Epithelial cell of prostate (primary cell): ENCODE results near the gene CDKN2AIPNL.
"Not testable (repeated sequence)": the region's sequence is repeated elsewhere in the genome, so short reads cannot be mapped to it uniquely, and the experiment has no call there.

ENCODE experiments used
- DNase-seq: peaks from one replicate; pipeline ENCODE4 v3.0.0-alpha.2; 2011; ENCODE audit warnings: low read depth, low spot score
- H3K27ac ChIP-seq: fragments of 450-650 bp; 2 replicates; pipeline ENCODE4 v1.5.1; 2017; ENCODE audit warnings: mild to moderate bottlenecking

Gene CDKN2AIPNL

DNA sequence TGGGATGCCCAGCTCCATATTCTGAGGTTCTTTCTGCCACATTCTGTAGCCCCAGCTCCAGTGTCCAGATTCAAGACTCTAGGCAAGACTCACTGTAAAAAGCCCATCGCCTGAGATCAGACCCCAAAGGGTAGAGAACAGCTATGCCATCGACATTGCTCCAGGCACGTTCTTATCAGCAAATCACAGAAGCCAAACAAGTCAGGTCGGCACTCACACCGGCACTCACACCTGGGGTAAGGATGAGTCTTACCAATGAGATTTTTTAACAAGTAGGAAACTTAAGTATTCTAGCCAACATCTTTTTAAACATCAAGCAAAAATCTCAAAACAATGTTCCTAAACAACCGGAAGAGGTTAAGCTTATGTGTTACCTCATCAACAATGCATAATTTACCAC, 2.4 kb downstream of the CDKN2AIPNL start:
- H3K27ac ChIP-seq, result peak overlapping the region; percentile 1
- DNase-seq, result no peak

DNA sequence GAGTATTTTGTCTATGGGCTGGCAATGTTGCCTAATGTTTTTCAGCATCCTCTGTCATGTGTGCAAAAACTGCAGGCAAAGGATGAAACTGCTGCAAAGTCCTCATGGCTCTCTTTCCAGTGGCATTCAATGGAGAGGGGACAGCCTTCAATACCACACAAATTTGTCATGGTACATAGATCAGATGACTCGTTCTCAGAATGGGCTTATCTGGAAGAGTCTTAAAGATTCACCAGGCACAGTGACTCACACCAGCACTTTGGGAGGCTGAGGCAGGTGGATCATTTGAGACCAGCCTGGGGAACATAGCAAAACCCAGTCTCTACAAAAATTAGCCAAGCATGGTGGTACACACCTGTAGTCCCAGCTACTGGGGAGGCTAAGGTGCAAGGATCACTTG, 5.3 kb downstream of the CDKN2AIPNL start:
- no peak overlapping the region for H3K27ac ChIP-seq
- DNase-seq, result no peak

DNA sequence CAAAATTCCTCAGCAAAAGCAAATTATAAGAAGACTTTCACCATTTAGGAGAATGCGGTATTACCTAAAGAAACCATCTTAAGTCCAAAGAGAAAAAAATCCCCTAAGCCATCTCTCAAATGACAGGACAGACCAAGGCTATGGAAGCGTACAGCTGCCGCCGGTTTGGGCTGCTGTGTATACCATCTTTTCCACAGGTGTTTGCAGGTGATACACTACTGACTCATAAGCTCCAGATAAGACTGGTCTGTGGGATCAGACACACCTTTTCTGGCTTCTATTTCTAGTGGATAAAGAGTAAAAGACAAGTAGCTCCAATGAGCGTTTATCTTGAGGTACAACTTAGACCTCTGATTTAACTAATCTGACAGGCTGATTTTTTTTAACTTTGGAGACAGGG, 7.7 kb downstream of the CDKN2AIPNL start:
- DNase-seq, result no peak
- H3K27ac ChIP-seq, result no peak overlapping the region

DNA sequence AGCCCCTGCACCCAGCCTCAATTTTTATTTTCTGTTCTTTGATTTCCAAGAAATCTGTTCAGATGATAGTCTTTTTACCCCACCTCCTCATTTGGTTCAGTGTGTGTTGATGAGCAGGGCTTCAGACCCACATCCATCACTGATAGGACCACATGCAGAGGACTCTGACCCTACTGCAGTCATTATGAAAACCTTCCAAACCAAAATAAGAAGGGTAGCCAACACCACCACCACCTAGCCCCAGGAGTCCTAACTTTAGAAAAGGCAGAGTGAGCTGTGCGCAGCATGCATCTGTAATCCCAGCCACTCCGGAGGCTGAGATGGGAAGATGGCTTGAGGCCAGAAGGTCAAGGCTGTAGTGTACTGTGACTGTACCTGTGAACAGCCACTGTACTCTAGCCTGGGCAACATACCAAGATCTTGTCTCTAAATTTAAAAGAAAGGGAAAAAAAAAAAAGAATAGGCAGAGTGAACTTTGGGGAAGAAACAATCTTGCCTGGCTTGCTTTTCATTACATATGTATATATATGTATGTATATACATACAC, 13.0 kb downstream of the CDKN2AIPNL start:
- DNase-seq, result no peak
- no peak overlapping the region for H3K27ac ChIP-seq

DNA sequence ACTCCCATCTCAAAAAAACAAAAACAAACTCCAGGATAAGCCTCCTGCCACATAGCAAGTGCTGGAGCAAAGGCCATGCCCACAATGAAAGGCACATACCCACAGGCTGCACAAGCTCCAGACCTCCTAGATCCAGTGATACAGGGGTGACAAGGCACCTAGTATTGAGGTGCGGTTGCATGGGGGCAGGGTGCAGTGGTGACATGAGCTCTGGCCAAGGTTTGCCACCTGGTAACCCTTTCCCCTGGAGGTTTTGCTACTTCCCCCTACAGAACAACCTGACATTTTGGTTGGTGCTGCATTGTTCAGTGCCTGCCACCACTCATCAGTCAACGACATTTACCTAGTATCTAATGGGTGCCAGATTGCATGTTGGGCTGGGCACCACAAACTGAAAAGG, 14.5 kb downstream of the CDKN2AIPNL start:
- no peak overlapping the region for H3K27ac ChIP-seq
- no peak for DNase-seq

DNA sequence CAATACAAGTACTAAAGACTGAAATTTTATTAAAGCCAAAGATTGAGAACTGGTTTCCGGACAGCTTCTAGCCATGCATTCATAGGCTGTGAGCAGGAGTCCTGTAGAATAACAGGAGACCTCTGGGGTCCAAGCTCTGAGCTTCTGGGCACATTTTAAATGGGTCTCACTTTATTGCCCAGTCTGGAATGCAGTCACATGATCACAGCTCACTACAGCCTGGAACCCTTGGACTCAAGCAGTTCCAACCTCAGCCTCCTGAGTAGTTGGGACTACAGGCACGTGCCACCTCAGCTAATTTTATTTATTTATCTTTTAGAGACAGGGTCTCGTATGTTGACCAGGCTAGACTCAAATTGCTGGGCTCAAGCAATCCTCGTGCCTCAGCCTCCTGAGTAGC, 15.4 kb downstream of the CDKN2AIPNL start:
- DNase-seq, result no peak
- no peak overlapping the region for H3K27ac ChIP-seq

DNA sequence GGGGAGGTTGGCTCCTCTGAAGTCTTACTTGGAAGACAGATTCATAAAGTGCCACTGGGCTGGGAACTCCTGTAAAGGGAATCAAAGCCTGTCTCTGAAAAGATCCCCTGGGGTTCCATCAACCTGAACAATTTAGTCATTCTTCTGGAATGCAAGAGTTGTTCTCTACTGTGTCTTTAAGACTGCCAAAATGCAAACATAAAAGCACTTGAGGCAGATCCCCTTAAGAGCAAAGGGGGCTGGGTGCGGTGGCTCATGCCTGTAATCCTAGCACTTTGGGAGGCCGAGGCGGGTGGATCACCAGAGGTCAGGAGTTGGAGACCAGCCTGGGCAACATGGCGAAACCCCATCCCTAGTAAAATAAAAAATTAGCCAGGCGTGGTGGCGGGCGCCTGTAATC, 16.7 kb downstream of the CDKN2AIPNL start:
- DNase-seq, result no peak
- H3K27ac ChIP-seq, result no peak overlapping the region

DNA sequence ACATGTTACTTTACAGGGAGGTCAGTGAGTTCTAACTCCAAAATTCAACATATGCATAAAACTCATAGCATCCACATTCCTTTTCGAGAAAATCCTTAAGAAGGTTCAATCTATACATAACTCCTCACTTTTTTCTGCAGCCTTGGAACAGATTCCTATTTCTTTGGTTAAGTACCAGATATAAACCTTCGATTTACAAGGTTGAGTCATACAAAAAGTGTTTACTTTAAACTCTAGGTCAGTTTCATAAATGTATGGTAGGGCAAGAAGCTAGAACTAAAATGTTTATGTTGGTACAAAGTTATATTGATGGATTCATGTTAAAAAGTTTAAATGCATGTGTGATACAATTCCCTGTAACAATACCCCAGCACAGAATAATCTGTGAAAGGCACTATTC, 19.4 kb downstream of the CDKN2AIPNL start:
- no peak overlapping the region for H3K27ac ChIP-seq
- DNase-seq, result no peak

DNA sequence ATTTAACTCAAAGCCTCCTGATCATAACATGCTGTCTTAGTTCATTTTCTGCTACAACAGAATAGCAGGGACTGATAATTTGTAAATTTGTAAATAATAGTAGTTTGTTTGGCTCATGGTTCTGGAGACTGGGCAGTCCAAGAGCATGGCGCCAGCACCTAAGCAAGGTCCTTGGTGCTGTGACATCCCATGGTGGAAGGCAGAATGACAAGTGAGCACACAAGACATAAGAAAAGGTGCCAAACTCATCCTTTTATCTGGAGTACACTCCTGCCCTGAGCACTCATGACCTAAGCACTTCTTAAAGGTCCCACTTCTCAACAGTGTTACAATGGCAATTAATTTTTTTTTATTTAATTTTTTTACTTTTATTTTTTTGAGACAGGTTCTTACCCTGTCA, 24.2 kb downstream of the CDKN2AIPNL start:
- H3K27ac ChIP-seq, result no peak overlapping the region
- DNase-seq, result no peak

DNA sequence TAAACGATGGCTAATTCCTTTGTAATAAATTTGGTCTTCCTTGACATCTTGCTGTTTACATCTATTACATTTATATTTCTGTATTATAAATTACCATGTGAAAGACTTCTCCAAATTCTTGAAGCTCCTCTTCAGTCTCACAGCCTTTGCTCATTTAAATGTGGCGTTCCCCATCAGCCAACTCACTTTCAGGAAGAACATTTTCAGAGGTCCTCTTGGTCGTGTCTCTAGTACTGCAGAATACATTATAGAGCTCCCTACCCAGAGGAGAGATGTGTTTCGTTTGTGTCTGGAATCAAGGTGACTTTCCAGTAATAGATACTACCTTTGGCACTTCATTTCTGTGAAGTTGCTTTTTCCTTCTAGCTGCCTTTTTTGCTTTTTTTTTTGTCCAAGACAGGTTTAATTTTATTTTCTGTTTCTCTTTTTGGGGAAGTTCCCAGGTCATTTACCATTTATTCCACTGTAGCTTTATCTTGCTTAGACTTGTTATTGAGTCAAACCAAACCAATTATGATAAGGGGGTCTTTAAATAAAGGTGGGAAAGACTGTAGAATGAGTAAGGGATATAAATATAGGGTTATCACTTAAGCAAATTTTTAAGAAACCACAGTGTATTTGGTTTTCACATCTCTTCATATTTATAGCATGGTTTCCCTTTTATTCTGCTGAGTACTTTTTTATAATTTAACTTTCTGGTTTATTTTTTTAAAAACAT, 27.5 kb downstream of the CDKN2AIPNL start:
- no peak overlapping the region for H3K27ac ChIP-seq

DNA sequence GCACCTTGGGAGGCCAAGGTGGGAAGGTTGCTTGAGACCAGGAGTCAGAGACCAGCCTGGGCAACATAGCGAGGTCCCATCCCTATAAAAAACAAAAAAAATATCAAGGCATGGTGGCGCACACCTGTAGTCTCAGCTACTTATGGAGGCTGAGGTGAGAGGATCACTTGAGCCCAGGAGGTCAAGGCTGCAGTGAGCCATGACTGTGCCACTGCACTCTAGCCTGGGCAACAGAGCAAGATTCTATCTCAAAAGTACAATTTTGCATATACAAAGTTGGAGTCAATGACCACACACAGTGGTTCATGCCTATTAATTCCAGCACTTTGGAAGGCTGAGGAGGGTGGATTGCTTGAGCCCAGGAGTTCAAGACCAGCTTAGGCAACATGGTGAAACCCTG, 29.5 kb downstream of the CDKN2AIPNL start:
- not testable (repeated sequence) for DNase-seq, H3K27ac ChIP-seq

More for the DNA sequence above, 27.5 kb downstream of the CDKN2AIPNL start:
- no peak for DNase-seq

DNA sequence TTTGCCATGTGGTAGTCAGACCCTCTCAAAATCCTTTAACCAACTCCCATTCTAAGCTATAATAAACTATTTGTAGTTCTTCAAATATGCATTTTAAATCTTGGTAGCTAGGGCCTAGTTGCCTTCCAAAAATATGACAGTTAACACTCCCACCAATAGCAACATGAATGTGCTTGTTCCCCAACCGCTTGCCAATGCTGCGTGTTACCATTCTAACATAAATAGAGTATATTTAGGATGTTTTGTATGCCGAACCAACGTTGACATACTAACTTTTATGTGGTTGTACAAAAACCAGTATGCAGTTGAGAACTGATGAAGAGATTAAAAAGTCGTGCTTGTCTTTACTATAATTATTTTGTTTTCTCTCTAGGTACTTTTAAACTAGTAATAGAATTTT, 31.3 kb downstream of the CDKN2AIPNL start:
- no peak overlapping the region for H3K27ac ChIP-seq
- no peak for DNase-seq

DNA sequence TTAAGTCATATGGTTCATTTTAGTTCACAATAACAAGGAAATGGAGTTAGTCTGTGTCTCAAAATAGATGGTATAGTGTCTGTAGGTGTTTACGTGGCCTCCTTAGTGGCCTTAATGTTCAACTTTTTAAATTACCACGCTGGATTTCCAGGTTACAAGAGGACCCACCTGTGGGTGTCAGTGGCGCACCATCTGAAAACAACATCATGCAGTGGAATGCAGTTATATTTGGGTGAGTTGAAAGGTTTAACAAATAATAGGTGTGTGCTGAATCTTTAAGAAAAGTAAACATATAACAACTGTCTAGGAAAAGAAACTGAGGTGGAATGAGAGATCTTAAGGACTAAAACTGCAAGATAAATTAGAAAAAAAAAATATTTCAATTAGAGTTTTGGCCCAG, 37.4 kb downstream of the CDKN2AIPNL start:
- H3K27ac ChIP-seq, result no peak overlapping the region
- no peak for DNase-seq

DNA sequence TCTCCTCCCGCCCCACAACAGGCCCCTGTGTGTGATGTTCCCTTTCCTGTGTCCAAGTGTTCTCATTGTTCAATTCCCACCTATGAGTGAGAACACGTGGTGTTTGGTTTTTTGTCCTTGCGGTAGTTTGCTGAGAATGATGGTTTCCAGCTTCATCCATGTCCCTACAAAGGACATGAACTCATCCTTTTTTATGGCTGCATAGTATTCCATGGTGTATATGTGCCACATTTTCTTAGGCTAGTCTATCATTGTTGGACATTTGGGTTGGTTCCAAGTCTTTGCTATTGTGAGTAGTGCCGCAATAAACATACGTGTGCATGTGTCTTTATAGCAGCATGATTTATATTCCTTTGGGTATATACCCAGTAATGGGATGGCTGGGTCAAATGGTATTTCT, 38.0 kb downstream of the CDKN2AIPNL start:
- not testable (repeated sequence) for H3K27ac ChIP-seq, DNase-seq

DNA sequence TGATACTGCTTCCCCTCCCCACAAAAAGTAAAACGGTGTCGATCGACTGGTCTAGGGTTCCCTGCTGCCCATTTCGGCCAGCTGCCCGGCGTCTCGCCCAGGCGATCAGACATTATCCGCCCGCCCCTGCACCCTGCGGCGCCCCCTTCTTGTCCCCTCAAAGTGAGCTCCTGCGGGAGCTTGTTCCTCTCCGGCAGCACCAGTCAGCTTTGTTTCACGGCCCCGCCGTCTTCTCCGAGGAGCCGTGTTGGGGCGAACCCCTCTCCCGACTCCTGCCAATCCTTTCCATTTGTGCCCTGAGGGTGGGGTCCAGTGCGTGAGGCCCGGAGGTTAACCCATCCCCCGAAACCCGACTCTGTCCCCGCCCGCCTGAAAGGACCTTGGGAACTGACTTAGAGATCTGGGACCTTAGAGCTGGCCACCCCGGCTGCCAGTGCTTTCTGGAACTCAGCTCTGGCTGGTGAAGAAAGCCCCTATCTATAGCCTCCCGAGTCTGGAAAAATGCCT, 39.8 kb downstream of the CDKN2AIPNL start:
- peak overlapping the region; percentile 90 for H3K27ac ChIP-seq
- no peak for DNase-seq

DNA sequence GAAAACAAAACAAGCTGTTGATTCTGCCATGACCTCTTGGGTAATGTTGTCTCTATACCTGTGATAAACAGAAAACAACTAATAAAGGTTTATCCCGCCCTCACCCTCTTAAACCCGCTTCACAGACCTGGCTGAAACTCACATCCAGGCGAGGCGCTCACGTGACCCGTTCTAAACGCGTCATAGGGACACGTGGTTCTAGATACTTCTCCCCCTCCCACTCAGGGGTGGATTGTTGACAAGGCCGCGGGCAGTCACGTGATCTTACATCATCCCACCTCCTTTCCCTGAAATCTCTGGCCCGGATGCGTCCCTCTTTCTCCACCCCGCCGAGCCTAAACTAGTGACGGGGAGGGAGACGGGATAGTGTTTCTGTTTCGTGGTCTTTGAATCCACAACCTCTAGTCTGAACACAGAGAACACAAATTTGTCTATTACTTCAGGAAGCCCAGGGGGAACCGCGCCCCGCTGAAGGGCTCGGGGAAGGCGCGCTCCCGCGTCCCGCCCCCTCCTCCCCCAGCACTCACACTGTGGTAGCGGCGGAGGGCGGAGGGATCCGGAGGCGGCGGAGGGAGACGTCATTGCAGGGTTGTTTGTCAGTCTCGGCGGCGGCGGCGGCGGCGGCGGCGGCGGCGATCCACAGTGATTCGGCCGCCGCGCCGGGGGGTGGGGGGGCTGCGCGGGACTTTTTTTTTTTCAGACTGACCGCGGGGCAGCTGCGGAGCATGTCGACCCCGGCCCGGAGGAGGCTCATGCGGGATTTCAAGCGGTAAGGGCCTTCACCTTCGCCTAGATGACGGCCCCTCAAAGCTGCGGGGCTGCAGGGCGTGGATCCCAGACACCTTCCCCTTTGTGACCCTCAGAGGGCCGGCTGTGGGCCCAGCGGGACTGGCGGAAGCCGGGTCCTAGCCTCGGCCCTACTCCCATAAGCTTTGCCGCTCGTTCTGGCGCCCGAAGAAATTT, 40.5 kb downstream of the CDKN2AIPNL start, which contains the start of gene UBE2B:
UBE2B (plus strand) TSS at position 699 of the 963 bp plus-strand sequence; CDS start at position 726, 27 bp downstream.
- peak; percentile 99 for DNase-seq
- H3K27ac ChIP-seq, result peak within 1 kb of the TSS; percentile 90

DNA sequence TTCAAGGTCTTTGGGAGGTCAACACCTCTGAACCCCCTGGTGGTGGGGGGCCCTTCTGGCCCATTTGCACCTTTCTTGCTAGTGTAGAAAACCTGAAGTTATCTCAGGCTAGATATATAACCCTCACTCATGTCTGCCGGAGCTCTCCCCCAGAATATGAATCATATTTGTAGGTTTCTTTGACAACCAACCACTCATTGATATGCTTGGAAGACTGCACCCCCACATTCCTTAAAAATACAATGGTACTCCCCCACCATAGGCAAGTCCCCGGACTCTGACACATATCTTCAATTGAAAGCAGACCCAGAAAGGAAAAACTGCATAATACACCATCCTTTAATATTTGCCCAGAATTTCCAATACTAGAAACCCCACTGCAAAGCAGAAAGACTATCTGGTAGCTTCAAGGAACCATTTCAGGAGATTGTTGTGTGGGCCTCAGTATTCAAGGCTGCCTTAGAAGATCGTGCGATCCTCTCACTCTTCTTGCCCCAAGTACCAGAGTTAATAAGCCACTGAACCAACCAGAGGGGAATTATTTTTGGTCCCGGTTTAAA, 41.3 kb downstream of the CDKN2AIPNL start:
- no peak for DNase-seq
- H3K27ac ChIP-seq, result peak overlapping the region; percentile 90

DNA sequence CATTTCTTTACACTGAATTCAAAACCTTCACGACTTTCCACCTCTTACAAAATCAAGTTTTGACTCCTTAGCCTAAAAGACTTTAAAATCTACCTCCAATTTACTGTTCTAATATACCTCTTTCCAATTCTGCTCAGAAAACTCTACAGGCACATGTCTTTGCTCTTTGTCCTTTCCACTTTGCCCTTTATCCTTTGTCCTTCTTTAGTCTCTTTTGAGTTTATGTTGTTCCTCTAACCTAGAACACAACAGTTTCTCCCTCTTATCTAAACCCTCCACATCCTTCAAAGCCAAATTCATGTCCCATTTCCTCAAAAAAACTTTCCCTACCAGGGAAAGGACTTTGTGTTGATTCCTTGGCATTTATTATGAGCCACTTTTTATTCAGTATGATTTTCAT, 46.1 kb downstream of the CDKN2AIPNL start:
- no peak for DNase-seq
- no peak overlapping the region for H3K27ac ChIP-seq

DNA sequence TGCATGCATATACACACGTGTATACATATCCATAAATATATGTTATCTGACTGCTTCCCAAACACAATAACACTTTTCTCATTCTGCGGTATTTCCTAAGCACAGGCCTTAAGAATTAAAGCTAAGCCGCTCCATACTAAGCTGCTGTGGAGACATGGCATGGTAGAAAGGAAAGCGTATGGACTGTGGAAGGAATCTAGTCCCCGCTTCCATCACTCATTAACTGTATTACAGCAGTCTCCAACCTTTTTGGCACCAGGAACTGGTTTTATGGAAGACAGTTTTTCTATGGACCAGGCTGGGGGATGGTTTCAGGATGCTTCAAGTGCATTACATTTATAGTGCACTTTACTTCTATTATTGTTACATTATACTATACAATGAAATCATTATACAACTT, 56.0 kb downstream of the CDKN2AIPNL start:
- H3K27ac ChIP-seq, result no peak overlapping the region
- no peak for DNase-seq
